NCI-H1105 (cell line): ENCODE measurements around the gene CUL2.
"Not testable (repeated sequence)": the region's sequence is repeated elsewhere in the genome, so short reads cannot be mapped to it uniquely, and the experiment has no call there.

Experiments used
- DNase-seq: peaks from one replicate; lab custom pipeline; 2025; lab: John Stamatoyannopoulos, UW

The CUL2 gene

DNA sequence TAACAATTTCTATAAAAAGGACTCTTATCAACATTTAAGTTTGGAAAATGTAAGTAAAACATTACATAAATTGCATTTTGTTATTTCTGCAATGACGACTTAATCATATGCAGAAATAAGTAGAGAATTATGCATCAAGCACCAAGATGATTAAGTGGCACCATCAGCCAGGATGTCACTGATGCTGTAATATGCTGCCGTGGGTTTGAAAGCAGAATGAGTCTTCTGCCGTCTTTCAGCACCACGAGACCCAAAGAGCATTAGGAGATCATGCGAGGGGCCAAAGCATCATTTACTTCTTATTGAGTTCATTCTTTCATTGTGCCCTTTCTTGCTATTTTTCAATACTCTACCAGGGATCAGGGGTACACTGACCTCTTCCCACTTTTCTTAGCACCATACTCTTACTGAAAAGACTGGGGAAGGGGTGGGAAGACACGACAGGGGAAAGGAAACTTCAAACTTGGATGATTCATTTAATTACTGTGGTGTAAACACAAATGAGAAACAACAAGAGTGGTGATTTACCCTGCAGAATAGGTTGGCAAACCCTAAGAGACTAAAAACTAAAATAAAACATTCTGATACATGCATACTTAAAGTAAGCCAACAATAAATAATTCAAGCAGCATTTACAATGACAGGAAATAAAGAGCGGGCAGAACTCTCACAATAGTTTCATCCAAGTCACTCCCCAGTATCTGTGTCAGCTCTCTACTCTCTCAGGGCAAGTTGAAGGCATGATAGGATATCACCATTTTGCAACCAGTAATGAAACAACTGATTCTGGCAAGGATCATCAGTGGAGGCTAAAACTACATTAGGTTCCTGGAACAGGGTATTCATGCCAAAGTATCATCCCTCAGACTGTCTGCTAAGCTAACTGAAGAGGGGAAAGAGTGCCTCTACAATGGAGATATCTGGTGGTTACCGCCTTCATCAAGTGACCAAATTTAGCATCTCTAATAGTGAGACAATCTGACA is 70.8 kb downstream of the CUL2 start:
- DNase-seq: no peak

DNA sequence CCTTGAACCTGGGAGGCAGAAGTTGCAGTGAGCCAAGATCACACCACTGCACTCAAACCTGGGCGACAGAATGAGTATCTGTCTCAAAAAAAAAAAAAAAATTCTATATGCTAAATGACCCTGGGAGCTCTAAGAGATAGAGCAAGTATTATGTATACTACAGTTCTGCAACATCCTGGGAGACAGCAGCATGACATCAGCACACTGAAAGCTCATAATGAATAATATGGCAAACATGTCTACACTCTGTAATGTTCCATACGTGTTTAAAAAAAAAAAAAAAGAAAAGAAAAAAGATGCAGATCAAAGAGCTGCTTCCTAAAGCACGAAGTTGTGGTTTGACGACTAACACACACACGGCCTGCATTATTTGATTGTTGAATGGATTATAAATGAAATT is 72.5 kb downstream of the CUL2 start:
- no peak for DNase-seq

DNA sequence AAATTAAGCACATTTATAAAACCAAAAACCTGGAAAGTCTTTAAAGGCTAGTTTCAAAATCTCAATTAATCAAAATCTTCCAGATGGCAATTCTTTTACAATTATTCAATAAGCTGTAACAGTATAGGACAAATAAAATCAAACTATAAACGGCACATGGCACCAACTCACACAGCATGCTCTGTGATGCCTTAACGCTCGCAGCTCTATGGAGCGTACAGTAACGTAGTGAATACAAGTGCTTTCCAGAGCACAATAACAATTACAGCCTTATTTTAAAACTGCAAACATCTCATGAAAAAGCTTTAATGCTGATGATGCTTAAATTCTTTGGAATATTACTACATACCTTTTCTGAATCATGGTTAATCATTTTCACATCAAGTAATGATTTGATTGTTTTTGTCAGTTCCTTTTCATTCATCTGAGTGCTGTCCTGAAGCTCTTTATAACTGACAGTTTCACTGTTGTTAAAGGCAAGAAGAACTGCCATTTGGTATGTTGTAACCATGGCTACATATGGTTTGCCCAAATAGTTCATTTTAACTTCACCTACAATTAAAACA is 74.2 kb downstream of the CUL2 start:
- no peak for DNase-seq

DNA sequence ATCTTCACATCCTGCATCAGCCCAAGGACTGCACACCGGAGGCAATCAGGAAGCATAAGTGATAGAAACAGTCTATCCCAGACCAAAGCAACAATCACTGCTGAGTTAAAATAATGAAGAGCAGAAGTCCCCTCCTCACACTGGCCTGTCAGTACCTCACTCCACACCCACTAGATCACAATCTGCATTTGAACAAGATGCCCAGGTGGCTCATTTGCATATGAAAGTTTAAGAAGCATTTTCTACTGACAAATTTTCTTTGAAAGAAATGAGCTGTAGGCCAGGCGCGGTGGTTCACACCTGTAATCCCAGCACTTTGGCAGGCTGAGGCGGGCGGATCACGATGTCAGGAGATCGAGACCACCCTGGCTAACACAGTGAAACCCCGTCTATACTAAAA is 77.4 kb downstream of the CUL2 start:
- DNase-seq: no peak

DNA sequence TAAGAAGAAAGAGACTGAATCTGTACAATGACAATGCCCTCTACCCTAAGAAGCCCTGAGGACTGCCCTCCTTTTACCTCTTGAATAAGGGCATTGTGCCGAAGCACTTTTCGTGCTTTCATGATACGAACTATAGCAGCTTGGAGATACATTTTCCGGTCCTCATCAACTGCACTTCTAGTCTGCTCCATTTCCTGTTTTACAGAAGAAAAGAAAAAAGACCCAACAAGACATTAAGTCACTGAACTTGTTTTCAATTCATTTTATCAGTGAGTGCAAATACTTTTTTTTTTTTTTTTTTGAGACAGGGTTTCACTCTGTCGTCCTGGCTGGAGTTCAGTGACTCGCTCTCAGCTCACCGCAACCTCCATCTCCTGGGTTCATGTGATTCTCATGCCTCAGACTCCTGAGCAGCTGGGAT is 78.4 kb downstream of the CUL2 start:
- no peak for DNase-seq

DNA sequence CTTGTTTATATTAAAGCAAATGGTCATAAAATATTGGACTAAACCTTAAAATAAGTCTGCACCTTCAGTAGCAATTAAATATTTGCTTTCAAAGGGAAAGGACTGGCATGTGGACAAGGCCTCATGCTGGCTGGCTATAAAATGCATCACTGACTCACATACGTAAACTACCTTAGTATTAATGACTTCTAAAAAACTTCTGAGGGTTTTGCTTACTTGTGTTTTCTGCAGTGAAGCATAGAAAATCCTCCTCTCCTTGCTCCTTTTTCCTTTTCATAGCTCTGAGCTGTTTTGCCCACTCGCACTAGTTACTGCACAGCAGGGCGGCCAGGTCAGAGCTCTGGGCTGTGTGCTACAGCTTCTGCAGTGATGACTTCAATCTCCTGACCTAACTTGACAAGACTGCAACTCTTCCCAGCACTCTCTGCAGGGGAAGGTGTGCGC is 82.3 kb downstream of the CUL2 start:
- DNase-seq: no peak

DNA sequence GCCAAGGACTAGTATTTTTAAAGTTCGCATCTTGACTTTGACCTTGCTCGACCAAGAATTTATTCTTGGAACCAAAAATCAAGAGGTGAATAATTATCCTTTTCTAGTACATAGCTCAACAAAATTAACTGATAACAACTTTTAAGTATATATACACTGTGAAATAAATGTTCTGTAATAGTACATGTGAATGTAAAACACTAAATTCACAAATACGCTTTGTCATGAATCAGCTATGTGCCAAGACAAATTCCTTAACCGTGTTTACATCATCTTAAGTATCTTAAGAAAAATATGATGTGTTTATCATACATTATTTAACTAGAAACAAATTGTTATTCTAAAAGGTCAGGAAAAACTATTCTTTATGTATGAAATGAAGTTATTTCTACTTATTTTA is 83.3 kb downstream of the CUL2 start:
- DNase-seq: no peak

DNA sequence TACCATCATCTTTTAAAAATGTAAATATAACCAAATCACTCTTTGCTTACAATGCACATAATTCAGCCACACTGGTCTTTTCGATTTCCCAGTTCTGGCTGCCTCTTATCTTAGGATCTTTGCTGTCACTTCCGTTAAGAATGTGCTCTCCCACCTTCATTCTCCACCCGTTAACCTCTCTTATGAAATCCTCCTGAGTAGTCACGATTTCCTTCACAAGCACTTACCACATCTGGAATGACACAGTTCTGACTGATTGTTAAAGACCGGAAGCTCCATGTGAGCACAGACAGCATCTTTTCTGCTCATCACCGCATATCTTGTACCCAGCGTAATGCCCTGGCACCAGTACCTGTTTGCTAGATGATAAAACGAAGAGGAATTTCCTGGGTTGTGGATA is 84.3 kb downstream of the CUL2 start:
- no peak for DNase-seq

DNA sequence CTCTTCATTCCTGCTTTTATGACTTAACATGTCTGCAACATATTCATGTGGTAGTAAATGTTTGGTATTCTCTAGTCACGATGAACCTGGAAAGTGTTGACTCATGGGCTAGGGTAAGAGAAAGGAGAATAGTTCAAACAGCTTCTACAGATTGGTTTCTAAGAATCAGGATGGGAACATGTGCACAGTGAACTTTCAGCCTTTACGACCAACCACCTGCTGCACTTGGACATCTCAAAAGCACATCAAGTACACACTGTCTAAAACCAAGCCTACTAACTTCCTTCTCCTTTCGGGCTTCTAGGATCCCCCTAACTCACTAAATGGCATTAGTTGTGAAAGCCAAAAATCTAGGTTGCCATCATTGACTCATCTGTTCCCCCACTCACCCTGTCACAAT is 85.5 kb downstream of the CUL2 start:
- no peak for DNase-seq

DNA sequence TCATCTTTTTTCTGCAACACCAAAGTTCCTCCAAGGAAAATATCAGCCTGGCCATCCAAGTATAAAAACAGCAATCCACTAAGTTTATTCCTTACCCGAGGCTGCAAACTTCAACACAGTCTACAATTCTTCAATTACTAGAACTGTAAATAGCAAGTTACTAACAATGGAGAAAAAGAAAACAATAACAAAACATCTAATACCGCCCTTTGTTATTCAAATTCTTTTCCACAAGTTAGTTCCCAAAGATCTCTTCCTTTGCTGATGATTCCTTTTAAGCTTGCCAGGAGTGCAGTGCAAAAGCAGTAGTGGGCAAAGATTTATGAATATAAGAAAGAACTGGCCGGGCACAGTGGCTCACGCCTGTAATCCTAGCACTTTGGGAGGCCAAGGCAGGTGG is 86.2 kb downstream of the CUL2 start:
- no peak for DNase-seq

DNA sequence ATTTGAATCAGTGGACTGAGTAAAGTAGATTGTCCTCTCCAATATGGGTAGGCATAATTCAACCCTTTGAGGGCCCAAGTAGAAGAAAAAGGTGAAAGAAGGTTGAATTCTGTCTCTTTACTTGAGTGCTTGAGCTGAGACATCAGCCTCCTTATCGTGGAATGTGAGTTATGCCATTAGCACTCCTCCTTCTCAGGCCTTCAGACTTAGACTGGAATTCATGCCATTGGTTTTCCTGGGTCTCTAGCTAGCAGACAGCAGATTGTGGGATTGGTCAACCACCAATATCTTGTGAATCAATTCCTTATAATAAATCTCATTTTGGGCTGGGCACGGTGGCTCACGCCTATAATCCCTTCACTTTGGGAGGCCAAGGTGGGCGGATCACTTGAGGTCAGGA is 89.2 kb downstream of the CUL2 start:
- no peak for DNase-seq

DNA sequence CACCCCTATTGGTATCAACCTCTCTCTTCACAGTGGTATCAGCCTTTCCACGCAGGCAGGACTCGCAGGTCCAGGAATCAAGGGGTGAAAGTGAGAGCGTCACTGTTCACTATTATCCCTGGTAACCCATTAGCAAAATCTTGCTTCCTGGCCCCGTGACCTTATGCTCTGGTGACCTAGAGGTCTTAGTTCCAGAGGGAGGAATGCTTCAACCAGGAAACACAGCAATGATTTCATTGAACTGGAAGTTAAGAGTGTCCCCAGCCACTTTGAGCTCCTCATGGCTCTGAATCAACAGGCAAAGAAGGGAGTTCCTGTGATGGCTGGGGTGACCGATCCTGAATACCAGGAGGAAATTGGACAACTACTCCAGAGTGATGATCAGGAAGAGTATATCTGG is 90.6 kb downstream of the CUL2 start:
- DNase-seq: no peak

DNA sequence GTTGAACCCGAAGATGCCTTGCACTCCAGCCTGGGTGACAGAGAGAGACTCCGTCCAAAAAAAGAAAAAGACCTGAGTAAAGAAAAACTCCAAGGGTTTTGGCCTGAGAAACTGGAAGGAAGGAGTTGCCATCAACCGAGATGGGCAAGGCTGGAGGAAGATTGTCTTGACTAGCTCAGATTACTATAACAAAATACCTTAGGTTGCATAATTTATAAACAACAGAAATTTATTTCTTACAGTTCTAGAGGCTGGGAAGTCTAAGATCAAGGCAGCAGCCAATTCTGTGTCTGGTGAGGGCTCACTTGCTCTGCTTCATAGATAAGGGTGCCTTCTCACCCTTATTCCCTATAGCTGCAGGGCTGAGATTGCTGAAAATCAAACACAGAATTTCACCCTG is 91.2 kb downstream of the CUL2 start:
- DNase-seq: no peak

DNA sequence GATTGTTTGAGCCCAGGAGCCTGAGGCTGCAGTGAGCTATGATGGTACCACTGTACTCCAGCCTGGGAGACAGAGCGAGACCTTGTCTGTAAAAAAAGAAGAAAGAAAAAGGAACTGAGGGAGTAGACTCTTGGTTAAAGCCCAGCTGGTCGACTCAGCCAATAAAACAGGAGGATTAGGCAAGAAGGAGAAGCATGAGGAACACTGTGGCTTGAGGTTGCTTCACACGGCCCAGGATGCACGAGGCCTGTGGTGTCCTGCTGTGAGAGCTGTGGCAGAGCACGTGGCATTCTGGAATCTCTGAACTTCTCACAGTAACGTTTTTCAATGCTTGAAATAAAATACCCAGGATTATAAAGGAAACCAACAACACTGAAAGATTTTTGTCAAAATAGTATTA is 93.3 kb downstream of the CUL2 start:
- DNase-seq: no peak

DNA sequence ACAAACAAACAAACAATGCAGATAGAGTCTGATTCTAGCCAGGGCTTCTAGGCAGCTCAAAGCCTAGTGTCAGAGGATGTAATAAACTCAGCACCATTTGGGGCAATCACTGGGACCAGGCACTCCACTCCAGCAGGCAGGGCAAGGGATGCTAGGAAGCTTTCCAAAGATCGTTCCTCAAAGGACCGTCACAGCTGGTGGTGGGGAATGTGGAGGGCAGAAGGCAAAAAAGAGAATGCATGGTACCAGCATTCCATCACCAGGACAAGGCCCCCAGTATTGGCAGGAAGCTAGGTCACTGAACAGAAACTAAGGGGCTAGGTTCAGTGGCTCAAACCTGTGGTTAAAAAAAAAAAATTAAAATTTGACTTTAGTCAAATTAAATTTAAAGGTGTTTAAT is 94.2 kb downstream of the CUL2 start:
- no peak for DNase-seq

DNA sequence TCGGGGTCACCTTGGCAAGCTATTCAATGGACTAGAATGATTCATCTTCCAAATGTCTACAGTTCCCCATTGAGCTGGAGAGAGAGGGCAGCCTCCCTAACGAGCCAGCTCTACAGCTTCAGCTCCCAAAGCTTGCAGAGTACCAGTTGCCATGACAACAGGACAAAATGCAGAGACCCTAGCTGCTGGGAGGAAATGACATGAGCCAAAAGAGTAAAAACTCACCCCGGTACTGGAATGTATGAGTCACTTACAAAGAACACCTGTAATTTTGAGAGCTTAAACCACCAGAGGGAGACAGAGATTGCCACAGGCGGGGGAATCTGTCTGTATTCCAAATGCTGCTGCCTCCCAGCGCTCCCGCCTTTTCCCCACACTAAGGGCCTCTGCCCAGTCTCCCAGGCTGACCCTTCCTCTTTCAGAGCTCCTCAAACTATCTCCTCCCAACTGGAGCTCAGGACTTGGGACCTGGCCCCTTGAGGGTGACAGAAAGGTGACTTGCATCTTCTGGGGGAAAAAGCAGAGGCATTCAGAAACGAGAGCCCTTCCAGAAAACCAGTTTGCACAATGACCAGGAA is 95.5 kb downstream of the CUL2 start:
- peak; percentile 1 for DNase-seq

DNA sequence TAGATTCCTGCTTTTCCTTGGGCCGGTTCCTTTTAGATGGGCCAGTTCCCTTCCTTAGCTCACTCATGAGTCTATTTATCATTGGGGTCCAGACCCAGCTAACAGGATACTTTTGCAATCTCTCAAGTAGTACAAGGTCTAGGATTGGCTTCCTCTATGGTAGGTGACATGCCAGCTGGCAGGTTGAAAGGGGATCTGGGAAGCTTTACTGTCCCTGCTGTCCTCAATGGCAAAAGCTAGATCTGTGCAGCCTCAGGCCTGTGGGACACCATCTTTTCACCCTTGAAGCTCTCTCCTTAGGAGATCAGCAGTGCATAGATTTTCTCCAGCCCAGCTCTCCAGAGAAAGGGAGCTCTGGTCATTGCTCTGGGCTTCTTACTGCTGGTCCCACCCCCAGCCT is 96.4 kb downstream of the CUL2 start:
- no peak for DNase-seq

DNA sequence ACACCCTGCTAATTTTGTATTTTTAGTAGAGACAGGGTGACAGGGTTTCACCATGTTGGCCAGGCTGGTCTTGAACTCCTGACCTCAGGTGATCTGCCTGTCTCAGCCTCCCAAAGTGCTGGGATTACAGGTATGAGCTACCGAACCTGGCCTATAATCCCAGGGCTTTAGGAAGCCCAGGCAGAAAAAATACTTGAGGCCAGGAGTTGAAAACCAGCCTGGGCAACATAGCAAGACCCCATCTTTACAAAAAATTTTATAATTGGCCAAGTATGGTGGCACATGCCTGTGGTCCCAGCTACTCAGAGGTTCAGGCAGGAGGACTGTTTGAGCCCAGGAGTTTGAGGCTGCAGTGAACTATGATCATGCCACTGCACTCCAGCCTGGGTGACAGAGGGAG is 99.0 kb downstream of the CUL2 start:
- DNase-seq: not testable (repeated sequence)

DNA sequence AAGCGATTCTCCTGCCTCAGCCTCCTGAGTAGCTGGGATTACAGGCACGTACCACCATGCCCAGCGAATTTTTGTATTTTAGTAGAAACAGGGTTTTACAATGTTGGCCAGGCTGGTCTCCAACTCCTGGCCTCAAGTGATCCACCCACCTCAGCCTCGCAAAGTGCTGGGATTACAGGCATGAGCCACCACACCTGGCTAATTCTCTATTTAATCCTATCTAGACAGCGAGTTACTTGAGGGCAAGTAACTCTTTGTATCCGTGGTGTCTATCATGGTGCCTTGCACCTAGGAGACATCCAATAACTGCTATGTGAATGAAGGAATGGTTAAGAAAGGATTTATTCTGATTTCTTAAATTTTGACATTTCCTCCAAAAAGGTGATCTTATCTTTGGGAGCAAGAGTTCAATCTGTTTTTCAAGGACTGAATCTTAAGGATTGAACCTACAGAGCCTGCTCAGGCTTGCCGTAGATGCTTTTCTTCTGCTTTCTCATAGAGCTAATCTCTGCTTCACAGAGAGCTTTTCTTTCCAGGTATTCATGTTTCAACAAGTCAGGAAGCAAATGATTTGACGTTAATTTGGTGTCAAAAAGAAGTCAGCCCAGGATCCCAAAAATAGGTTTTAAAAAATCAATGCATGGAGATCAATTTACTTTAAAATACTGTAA is 101.6 kb downstream of the CUL2 start:
- DNase-seq: no peak

DNA sequence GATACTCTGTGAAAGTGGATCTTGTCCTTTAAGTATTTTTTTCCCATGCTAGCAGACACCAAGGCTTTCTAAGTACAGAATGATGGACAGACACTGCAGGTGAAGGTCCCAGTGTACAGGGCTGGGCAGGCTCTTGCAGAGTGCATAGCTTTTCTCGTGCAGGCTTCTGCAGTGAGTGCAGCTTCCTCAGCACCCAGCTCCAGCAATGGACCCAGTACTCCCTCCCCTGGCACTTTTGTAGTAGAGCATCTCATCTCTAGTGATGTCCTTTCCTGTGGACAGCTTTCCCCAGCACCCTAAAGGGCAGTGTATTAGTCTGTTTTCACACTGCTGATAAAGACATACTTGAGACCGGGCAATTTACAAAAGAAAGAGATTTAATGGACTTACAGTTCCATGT is 104.3 kb downstream of the CUL2 start:
- no peak for DNase-seq

DNA sequence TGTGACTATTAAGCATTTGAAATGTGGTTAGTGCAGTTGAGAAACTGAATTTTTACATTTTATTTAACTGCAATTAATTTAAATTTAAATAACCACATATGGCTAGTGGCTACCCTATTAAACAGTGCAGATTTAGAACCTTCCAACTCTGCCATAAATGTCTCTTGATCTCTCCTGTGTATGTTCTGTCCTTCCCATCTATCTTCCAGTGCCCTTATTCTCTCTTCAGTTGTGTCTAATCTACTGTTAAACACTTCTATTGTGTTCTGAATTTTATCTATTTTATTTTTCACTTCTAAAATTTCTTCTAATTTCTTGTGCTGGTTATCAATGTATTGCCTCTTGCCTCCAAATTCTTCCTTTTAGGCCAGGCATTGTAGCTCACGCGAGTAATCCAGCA is 105.0 kb downstream of the CUL2 start:
- DNase-seq: no peak

DNA sequence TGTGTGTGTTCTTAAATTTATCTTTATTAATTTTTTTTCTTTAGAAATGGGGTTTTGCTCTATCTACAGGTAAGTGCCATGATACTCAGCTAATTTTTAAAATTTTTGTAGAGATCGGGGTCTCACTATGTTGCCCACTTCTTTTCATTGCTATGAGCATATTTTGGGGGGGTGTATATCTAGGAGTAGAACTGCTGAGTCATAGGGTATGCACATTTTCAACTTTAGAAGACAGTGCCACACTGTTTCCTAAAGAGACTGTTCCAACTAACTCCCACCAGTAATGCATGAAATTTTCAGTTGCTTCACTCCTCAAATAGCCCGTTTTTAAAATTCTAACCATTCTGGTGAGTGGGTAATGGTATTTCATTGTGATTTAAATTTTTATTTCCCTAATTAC is 108.3 kb downstream of the CUL2 start:
- no peak for DNase-seq

DNA sequence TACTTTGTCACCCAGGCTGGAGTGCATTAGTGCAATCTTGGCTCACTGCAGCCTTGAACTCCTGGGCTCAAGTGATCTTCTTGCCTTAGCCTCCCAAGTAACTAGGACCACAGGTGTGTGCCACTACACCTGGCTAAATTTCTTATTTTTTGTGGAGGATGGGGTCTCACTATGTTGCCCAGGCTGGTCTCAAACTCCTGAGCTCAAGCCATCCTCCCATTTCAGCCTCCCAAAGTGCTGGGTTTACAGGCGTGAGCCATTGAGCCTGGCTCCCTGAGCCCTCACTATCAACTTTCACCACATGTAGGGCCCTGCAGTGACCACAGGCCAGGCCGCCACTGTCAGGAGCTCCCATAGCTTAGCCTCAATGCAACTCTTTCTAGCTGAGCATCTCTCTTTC is 110.2 kb downstream of the CUL2 start:
- no peak for DNase-seq
